Fibroblast of pulmonary artery (primary cell): ENCODE data around the gene C3orf70.
"Not testable (repeated sequence)": the region's sequence is repeated elsewhere in the genome, so short reads cannot be mapped to it uniquely, and the experiment has no call there.

Experiments
- DNase-seq: peaks from one replicate; pipeline ENCODE4 v3.0.0-alpha.2; 2010; ENCODE audit warnings: low read depth
- H3K4me3 ChIP-seq: replicated peaks from 2 replicates; pipeline ENCODE4 v1.5.1; 2011; ENCODE audit warnings: low read depth, mild to moderate bottlenecking, control low read depth, low read length, moderate library complexity
- CTCF ChIP-seq: IDR thresholded peaks from 2 replicates; pipeline ENCODE4 v1.5.1; 2011; ENCODE audit warnings: mild to moderate bottlenecking, control low read depth, low read length, inconsistent platforms; ENCODE audit errors: missing control alignments

Gene C3orf70

DNA sequence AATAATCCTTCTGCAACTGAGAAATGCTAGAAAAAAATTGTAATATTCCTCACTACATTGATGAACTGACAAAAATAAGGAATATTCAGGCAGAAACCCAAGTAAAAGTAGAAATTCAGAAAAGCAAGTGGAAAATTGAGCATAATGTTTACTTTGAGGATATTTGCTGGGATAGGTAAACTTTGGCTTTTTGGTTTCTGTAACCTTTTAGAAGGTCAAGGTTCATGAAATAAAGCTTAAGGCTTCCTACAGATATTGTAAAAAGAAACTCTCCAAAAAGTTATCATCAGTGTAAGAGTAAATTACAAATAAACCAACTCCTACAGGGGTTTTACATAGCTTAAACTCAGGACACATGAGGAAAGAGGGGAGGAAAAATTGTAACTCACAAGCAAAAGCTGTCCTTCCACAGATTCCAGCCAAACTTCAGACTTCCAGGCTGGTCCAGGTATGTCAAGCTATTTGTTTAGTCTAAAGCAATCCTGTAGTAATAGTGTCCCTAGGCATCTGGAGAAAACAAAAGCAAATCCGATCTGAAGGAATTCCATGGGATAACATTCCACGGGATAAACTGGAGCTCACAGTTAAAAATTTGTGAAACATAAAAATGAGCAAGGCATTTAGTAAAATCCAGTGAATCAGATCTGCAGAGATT lies 21.1 kb downstream of the C3orf70 start:
- no peak for DNase-seq
- no peak overlapping the region for H3K4me3 ChIP-seq
- TF ChIP-seq CTCF: no peak

GRCh38 chr3:185129083-185129482 lies 23.8 kb downstream of the C3orf70 start:
- H3K4me3 ChIP-seq: no peak overlapping the region
- DNase-seq: no peak
- no peak for TF ChIP-seq CTCF

- no peak for TF ChIP-seq CTCF
- H3K4me3 ChIP-seq: no peak overlapping the region
- no peak for DNase-seq
Observed at GRCh38 chr3:185126201-185126600, 26.7 kb downstream of the C3orf70 start.

GRCh38 chr3:185120126-185120525 lies 32.7 kb downstream of the C3orf70 start:
- TF ChIP-seq CTCF: no peak
- DNase-seq: no peak
- H3K4me3 ChIP-seq: no peak overlapping the region

DNA sequence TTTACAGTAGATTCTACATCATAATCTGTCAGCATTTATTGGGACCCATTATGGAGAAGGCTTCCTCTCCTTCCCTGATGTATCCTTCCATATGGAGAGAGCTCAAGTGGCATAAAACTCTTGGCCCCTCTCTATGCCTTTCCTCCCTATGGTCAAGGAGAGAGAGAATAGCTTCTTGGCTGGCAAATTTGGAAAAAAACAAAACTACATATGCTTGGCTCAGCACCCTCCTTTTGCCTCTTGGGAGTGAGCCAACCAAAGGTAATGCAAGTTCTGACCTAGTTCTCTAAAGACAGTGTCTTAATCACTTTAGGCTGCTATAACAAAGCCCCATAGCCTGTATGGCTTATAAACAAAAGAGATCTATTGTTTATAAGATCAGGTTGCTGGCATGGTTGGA lies 37.5 kb downstream of the C3orf70 start:
- no peak for TF ChIP-seq CTCF
- no peak for DNase-seq
- no peak overlapping the region for H3K4me3 ChIP-seq

GRCh38 chr3:185114756-185115155 lies 38.1 kb downstream of the C3orf70 start:
- TF ChIP-seq CTCF: no peak
- DNase-seq: no peak
- H3K4me3 ChIP-seq: no peak overlapping the region

- TF ChIP-seq CTCF: no peak
- DNase-seq: no peak
- H3K4me3 ChIP-seq: no peak overlapping the region
Observed at GRCh38 chr3:185112186-185112585, 40.7 kb downstream of the C3orf70 start.

DNA sequence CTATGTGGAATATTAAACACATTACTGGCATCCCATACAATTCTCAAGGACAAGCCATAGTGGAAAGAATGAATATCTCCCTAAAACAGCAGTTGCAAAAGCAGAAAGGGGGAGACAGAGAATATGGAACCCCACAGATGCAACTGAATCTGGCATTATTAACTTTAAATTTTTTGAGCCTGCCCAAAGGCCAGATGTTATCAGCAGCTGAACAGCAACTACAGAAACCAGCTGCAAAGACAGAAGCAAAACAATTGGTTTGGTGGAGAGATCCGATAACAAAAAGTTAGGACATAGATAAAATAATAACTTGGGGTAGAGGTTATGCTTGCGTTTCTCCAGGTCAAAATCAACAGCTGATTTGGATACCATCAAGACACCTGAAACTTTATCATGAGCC lies 43.8 kb downstream of the C3orf70 start:
- not testable (repeated sequence) for DNase-seq, H3K4me3 ChIP-seq

GRCh38 chr3:185106256-185106890 lies 46.5 kb downstream of the C3orf70 start:
- not testable (repeated sequence) for H3K4me3 ChIP-seq, DNase-seq
